Transverse colon (tissue), 3 donors: ENCODE data around the gene TEX55.

Experiments
- EP300 ChIP-seq: sonication (generic); formaldehyde crosslinking; IDR thresholded peaks from one replicate; pipeline ENCODE4 v1.6.1; 2017; ENCODE audit warnings: antibody characterized with exemption, low read depth
- POLR2A ChIP-seq: fragments of 450-650 bp; IDR thresholded peaks from one replicate; pipeline ENCODE4 v1.6.1; 2016; ENCODE audit warnings: antibody characterized with exemption, mild to moderate bottlenecking, moderate library complexity
- TF ChIP-seq, protein P1 (sequence below), 5 experiments: fragments of 200-600 bp in 3 of 5; fragments of 450-650 bp in 2 of 5; sonication (generic) in 3 of 5; IDR thresholded peaks; 1 replicate in 2 of 5; 2 replicates in 3 of 5; pipeline ENCODE4 v1.5.1; 2016 to 2017; ENCODE audit warnings: antibody characterized with exemption in 5 of 5, inconsistent platforms in 3 of 5, mild to moderate bottlenecking in 2 of 5, moderate library complexity in 1 of 5

- TF ChIP-seq EP300, result no peak
- TF ChIP-seq, protein P1, sequence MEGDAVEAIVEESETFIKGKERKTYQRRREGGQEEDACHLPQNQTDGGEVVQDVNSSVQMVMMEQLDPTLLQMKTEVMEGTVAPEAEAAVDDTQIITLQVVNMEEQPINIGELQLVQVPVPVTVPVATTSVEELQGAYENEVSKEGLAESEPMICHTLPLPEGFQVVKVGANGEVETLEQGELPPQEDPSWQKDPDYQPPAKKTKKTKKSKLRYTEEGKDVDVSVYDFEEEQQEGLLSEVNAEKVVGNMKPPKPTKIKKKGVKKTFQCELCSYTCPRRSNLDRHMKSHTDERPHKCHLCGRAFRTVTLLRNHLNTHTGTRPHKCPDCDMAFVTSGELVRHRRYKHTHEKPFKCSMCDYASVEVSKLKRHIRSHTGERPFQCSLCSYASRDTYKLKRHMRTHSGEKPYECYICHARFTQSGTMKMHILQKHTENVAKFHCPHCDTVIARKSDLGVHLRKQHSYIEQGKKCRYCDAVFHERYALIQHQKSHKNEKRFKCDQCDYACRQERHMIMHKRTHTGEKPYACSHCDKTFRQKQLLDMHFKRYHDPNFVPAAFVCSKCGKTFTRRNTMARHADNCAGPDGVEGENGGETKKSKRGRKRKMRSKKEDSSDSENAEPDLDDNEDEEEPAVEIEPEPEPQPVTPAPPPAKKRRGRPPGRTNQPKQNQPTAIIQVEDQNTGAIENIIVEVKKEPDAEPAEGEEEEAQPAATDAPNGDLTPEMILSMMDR (IDR thresholded peaks at IDR 0.05), result no peak
- TF ChIP-seq POLR2A, result no peak
Measured at GRCh38 chr3:119191800-119192199, 45.8 kb downstream of the TEX55 start.
